SK-N-SH (cell line): ENCODE measurements around the gene SPINK5. TPM values are rescaled to one million over a fixed set of nuclear protein-coding genes. Genes with fewer than 3 reads are reported as not detected.

Experiments
- CTCF ChIA-PET: fragments of 300-600, 350-600 bp; formaldehyde crosslinking; extraction: SDS; loops from one replicate; lab custom pipeline; 2021; lab: Yijun Ruan, JAX
- POLR2A ChIA-PET: fragments of 350-600 bp; sonication (Branson Sonifier 250); formaldehyde crosslinking; extraction: SDS; loops from one replicate; lab custom pipeline; 2020; ENCODE audit warnings: antibody characterized with exemption, inconsistent platforms; lab: Yijun Ruan, JAX
- DNase-seq: peaks from one replicate; pipeline ENCODE4 v3.0.0; 2012
- H2AFZ ChIP-seq: fragments of 200-600 bp; sonication (generic); 2 replicates; pipeline ENCODE4 v1.8.1; 2016; ENCODE audit warnings: antibody characterized with exemption, mild to moderate bottlenecking, low read depth
- H3F3A ChIP-seq: fragments of 200-600 bp; sonication (generic); replicated peaks from 2 replicates; pipeline ENCODE3; 2016; ENCODE audit warnings: antibody characterized with exemption, mild to moderate bottlenecking; ENCODE audit not compliant: insufficient read depth
- H3K27ac ChIP-seq, 2 experiments: fragments of 200-500 bp in 1 of 2; fragments of 200-600 bp in 1 of 2; sonication (Bioruptor generic) in 1 of 2; sonication (generic), shearing (Covaris generic) in 1 of 2; 2 replicates each; pipeline versions ENCODE4 v1.5.1 to v1.6.1; 2014 to 2016; ENCODE audit warnings: low read depth in 2 of 2, inconsistent platforms in 1 of 2, low read length in 1 of 2, mild to moderate bottlenecking in 1 of 2, mixed read lengths in 1 of 2
- H3K27me3 ChIP-seq: fragments of 200-600 bp; sonication (generic), shearing (Covaris generic); 2 replicates; pipeline ENCODE4 v1.6.1; 2016; ENCODE audit warnings: mixed run types; ENCODE audit not compliant: insufficient read depth
- H3K36me3 ChIP-seq, 2 experiments: fragments of 200-500 bp in 1 of 2; fragments of 200-600 bp in 1 of 2; sonication (Bioruptor generic) in 1 of 2; sonication (generic) in 1 of 2; replicated peaks in 1 of 2; 2 replicates each; pipeline versions ENCODE3 to v1.5.1; 2014 to 2016; ENCODE audit warnings: low read length in 1 of 2, mild to moderate bottlenecking in 1 of 2; ENCODE audit not compliant: insufficient read depth in 2 of 2, control insufficient read depth in 1 of 2
- H3K4me1 ChIP-seq, 2 experiments: fragments of 200-500 bp in 1 of 2; fragments of 200-600 bp in 1 of 2; sonication (Bioruptor generic) in 1 of 2; sonication (generic), shearing (Covaris generic) in 1 of 2; 2 replicates each; pipeline versions ENCODE4 v1.5.1 to v1.6.1; 2014 to 2016; ENCODE audit warnings: low read depth in 1 of 2, low read length in 1 of 2, mixed run types in 1 of 2; ENCODE audit not compliant: insufficient read depth in 2 of 2, control insufficient read depth in 1 of 2
- H3K4me2 ChIP-seq: fragments of 200-600 bp; sonication (generic), shearing (Covaris generic); 2 replicates; pipeline ENCODE4 v1.6.1; 2017; ENCODE audit warnings: mixed run types
- H3K4me3 ChIP-seq, 2 experiments: fragments of 200-500 bp in 1 of 2; fragments of 200-600 bp in 1 of 2; sonication (Bioruptor generic) in 1 of 2; sonication (generic), shearing (Covaris generic) in 1 of 2; 2 replicates each; pipeline versions ENCODE4 v1.5.1 to v1.8.1; 2014 to 2016; ENCODE audit warnings: low read depth in 2 of 2, inconsistent platforms in 1 of 2, low read length in 1 of 2, mild to moderate bottlenecking in 1 of 2, mixed read lengths in 1 of 2, moderate library complexity in 1 of 2
- H3K79me2 ChIP-seq: fragments of 200-600 bp; sonication (generic); 2 replicates; pipeline ENCODE4 v1.8.1; 2017; ENCODE audit warnings: mild to moderate bottlenecking; ENCODE audit not compliant: insufficient read depth
- H3K9ac ChIP-seq: fragments of 200-600 bp; sonication (generic); 2 replicates; pipeline ENCODE4 v1.6.1; 2017; ENCODE audit warnings: mixed run types
- H3K9me2 ChIP-seq: fragments of 200-600 bp; sonication (generic); 2 replicates; pipeline ENCODE4 v1.6.1; 2017; ENCODE audit warnings: mixed run types
- H3K9me3 ChIP-seq: fragments of 200-600 bp; sonication (generic); 2 replicates; pipeline ENCODE4 v1.6.1; 2017; ENCODE audit warnings: mixed run types, mild to moderate bottlenecking, moderate library complexity
- H4K20me1 ChIP-seq: fragments of 200-600 bp; sonication (generic); 2 replicates; pipeline ENCODE4 v1.6.1; 2017; ENCODE audit warnings: mild to moderate bottlenecking, mixed run types; ENCODE audit not compliant: insufficient read depth
- CTCF ChIP-seq: fragments of 200-600 bp; sonication (generic); IDR thresholded peaks from 2 replicates; pipeline ENCODE4 v1.6.1; 2017; ENCODE audit warnings: antibody characterized with exemption, mild to moderate bottlenecking, moderate library complexity
- ELF1 ChIP-seq: IDR thresholded peaks from 2 replicates; pipeline ENCODE4 v1.4.0; 2012
- EZH2phosphoT487 ChIP-seq: fragments of 200-600 bp; sonication (generic); IDR thresholded peaks from 2 replicates; pipeline ENCODE4 v1.6.1; 2017; ENCODE audit warnings: low read depth, mixed run types, mild to moderate bottlenecking, antibody characterized with exemption, moderate library complexity, borderline replicate concordance
- FOXJ3 ChIP-seq: sonication (generic); formaldehyde crosslinking; IDR thresholded peaks from 2 replicates; pipeline ENCODE4 v1.5.1; 2020; ENCODE audit warnings: mild to moderate bottlenecking, missing genetic modification reagents
- FOXM1 ChIP-seq: IDR thresholded peaks from 2 replicates; pipeline ENCODE4 v1.4.0; 2012; ENCODE audit warnings: low read depth, mild to moderate bottlenecking
- GABPA ChIP-seq: IDR thresholded peaks from 2 replicates; pipeline ENCODE4 v1.4.0; 2012; ENCODE audit warnings: low read depth, mild to moderate bottlenecking
- JUND ChIP-seq: IDR thresholded peaks from 2 replicates; pipeline ENCODE4 v1.4.0; 2012
- MAX ChIP-seq: IDR thresholded peaks from 2 replicates; pipeline ENCODE4 v1.4.0; 2012; ENCODE audit warnings: low read depth
- MEF2A ChIP-seq: IDR thresholded peaks from 2 replicates; pipeline ENCODE4 v1.4.0; 2012; ENCODE audit warnings: low read depth, borderline replicate concordance
- NFIC ChIP-seq: IDR thresholded peaks from 2 replicates; pipeline ENCODE4 v1.4.0; 2012; ENCODE audit warnings: borderline replicate concordance
- POLR2AphosphoS5 ChIP-seq: IDR thresholded peaks from 2 replicates; pipeline ENCODE4 v1.6.1; 2012; ENCODE audit warnings: low read depth, low read length
- RCOR1 ChIP-seq: fragments of 150-350 bp; IDR thresholded peaks from 2 replicates; pipeline ENCODE4 v1.6.1; 2017; ENCODE audit warnings: antibody characterized with exemption, low read length
- RFX5 ChIP-seq: IDR thresholded peaks from 2 replicates; pipeline ENCODE4 v1.6.1; 2012; ENCODE audit warnings: mild to moderate bottlenecking, improper control_type of control experiment, low read length
- TAF1 ChIP-seq: IDR thresholded peaks from 2 replicates; pipeline ENCODE4 v1.6.1; 2012; ENCODE audit warnings: low read depth, mild to moderate bottlenecking, low read length, moderate library complexity, borderline replicate concordance
- USF1 ChIP-seq: IDR thresholded peaks from 2 replicates; pipeline ENCODE4 v1.4.0; 2012; ENCODE audit warnings: low read depth, borderline replicate concordance
- USF2 ChIP-seq: fragments of 150-350 bp; IDR thresholded peaks from 2 replicates; pipeline ENCODE4 v1.6.1; 2017; ENCODE audit warnings: antibody characterized with exemption, low read length, low read depth, borderline replicate concordance
- YY1 ChIP-seq: IDR thresholded peaks from 2 replicates; pipeline ENCODE4 v1.4.0; 2012; ENCODE audit warnings: low read depth, mild to moderate bottlenecking
- ZBTB33 ChIP-seq: IDR thresholded peaks from 2 replicates; pipeline ENCODE4 v1.4.0; 2012; ENCODE audit warnings: low read depth, borderline replicate concordance
- WGBS: methylation state at CpG from one replicate; pipeline ENCODE4 v1.1.6; 2017; ENCODE audit warnings: low lambda C conversion rate; 5-methylcytosine and 5-hydroxymethylcytosine counted together
- polyA plus RNA-seq, 3 experiments: library from polyadenylated mRNA; depleted of rRNA; stranded (reverse); fragments of >200 nt; gene quantifications; 2 replicates each; pipeline ENCODE4 v1.2.3, GENCODE V29; 2012

The SPINK5 gene
- polyA plus RNA-seq, 1 of the 3 experiments (the other 2 are of a cell fraction): not detected

- no peaks in the 10 kb centered on the region for H3K4me1 ChIP-seq
- TF ChIP-seq YY1 (no peak), GABPA (no peak), ELF1 (no peak), CTCF (no peak), EZH2phosphoT487 (no peak), RFX5 (no peak), FOXJ3 (CRISPR knock-in tag) (no peak), MAX (no peak), FOXM1 (no peak)
- H4K20me1 ChIP-seq: no peaks in the 10 kb centered on the region
- POLR2A ChIA-PET: no interaction called here
- no peaks in the 10 kb centered on the region for H3K9me3 ChIP-seq
- H3K9me2 ChIP-seq: no peaks in the 10 kb centered on the region
- no peak overlapping the region for H3K4me3 ChIP-seq
- H3K27me3 ChIP-seq: no peaks in the 10 kb centered on the region
- H3K36me3 ChIP-seq: no peaks in the 10 kb centered on the region
- H3K4me2 ChIP-seq: no peak overlapping the region
- no peaks in the 10 kb centered on the region for H3K79me2 ChIP-seq
- DNase-seq: no peak
- H3K27ac ChIP-seq: no peak overlapping the region
- no peak overlapping the region for H3K9ac ChIP-seq
- no peaks in the 10 kb centered on the region for H3F3A ChIP-seq
- H2AFZ ChIP-seq: no peak overlapping the region
- CTCF ChIA-PET: interaction anchor here (1.3 to 2.4 kb wide), 2 partner anchors 8 to 10 kb away, joined by 7 to 8 read pairs; no protein-coding TSS in a partner anchor
Measured at GRCh38 chr5:148035676-148036075, 28.1 kb upstream of the SPINK5 start.

GRCh38 chr5:148042881-148043280 lies 20.9 kb upstream of the SPINK5 start:
- H3K27me3 ChIP-seq: no peaks in the 10 kb centered on the region
- no peak overlapping the region for H3K27ac ChIP-seq
- no peak for DNase-seq
- TF ChIP-seq MEF2A: no peak
- no peak overlapping the region for H2AFZ ChIP-seq
- no peaks in the 10 kb centered on the region for H3K9me3 ChIP-seq
- POLR2A ChIA-PET: no interaction called here
- no peaks in the 10 kb centered on the region for H3K79me2 ChIP-seq
- no peak overlapping the region for H3K4me2 ChIP-seq
- H3K36me3 ChIP-seq: no peaks in the 10 kb centered on the region
- H3K9me2 ChIP-seq: no peaks in the 10 kb centered on the region
- H3K4me1 ChIP-seq: no peaks in the 10 kb centered on the region
- no peaks in the 10 kb centered on the region for H4K20me1 ChIP-seq
- CTCF ChIA-PET: interaction anchor here (1.8 kb wide), 1 partner anchor 26 kb away, joined by 5 read pairs; no protein-coding TSS in a partner anchor
- no peak overlapping the region for H3K9ac ChIP-seq
- H3K4me3 ChIP-seq: no peak overlapping the region
- 79% methylated on average over 5 of the region's 5 CpGs for whole genome bisulfite sequencing
- H3F3A ChIP-seq: no peaks in the 10 kb centered on the region

- H4K20me1 ChIP-seq: no peaks in the 10 kb centered on the region
- H3K79me2 ChIP-seq: no peaks in the 10 kb centered on the region
- no peaks in the 10 kb centered on the region for H3K9me3 ChIP-seq
- 11% methylated on average over 2 of the region's 2 CpGs for WGBS
- H3F3A ChIP-seq: no peaks in the 10 kb centered on the region
- no peak for DNase-seq
- H3K4me1 ChIP-seq: no peaks in the 10 kb centered on the region
- no peak overlapping the region for H3K27ac ChIP-seq
- H3K4me3 ChIP-seq: no peak overlapping the region
- no peak overlapping the region for H3K4me2 ChIP-seq
- no peaks in the 10 kb centered on the region for H3K9me2 ChIP-seq
- no peak overlapping the region for H3K9ac ChIP-seq
- ChIA-PET POLR2A (no interaction called here), CTCF (interaction anchor here (1.8 kb wide), 1 partner anchor 25 kb away, joined by 5 read pairs; no protein-coding TSS in a partner anchor)
- no peak overlapping the region for H2AFZ ChIP-seq
- H3K27me3 ChIP-seq: no peaks in the 10 kb centered on the region
- no peaks in the 10 kb centered on the region for H3K36me3 ChIP-seq
- TF ChIP-seq JUND (no peak), NFIC (no peak), POLR2AphosphoS5 (no peak), USF1 (no peak), ZBTB33 (no peak), RCOR1 (no peak), FOXM1 (no peak), MAX (no peak), TAF1 (no peak), USF2 (no peak)
Measured at GRCh38 chr5:148043705-148044104, 20.1 kb upstream of the SPINK5 start.
